Gastroesophageal sphincter (tissue), 3 donors: ENCODE measurements around the gene UBE4A.

Experiments used
- POLR2A ChIP-seq, 2 donors: fragments of 450-650 bp; IDR thresholded peaks; one replicate each; pipeline ENCODE4 v1.6.1; 2017; ENCODE audit warnings: antibody characterized with exemption in 2 of 2, mild to moderate bottlenecking in 2 of 2, moderate library complexity in 1 of 2
- TF ChIP-seq, protein P1 (sequence below), 4 experiments: fragments of 200-600 bp in 2 of 4; fragments of 450-650 bp in 2 of 4; sonication (generic) in 1 of 4; IDR thresholded peaks; one replicate each; pipeline ENCODE4 v1.5.1; 2017 to 2019; ENCODE audit warnings: antibody characterized with exemption in 4 of 4, mild to moderate bottlenecking in 2 of 4, moderate library complexity in 2 of 4

DNA sequence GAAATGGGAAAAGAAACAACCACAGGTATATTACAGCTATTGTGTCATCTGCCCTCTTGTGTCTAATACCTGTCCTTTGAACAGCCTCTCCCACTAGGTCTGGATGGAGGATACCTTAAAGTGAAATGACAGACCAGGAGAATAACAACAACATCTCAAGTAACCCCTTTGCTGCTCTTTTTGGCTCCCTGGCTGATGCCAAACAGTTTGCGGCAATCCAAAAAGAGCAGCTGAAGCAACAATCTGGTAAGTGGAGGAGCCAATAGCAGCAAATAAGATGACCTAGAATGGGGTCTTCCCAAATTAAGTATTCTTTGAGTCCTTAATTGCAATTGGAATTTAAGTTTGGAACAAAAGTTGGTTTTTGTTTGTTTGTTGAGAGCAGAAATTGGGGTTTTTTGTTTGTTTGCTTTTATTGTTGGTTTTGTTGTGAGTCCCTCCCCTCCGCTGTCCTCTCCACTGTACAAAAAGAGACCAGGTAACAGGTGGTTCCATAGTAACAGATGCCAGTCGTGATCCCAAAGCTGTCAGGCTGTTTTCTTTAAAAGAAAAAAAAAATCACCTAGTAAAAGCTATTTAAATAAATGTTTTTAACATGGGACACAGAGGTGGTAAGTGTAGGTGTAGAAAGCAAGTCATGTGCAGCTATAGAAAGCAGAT, 5.7 kb downstream of the UBE4A start:
- TF ChIP-seq POLR2A (IDR thresholded peaks at IDR 0.05): no peak
- TF ChIP-seq, protein P1, sequence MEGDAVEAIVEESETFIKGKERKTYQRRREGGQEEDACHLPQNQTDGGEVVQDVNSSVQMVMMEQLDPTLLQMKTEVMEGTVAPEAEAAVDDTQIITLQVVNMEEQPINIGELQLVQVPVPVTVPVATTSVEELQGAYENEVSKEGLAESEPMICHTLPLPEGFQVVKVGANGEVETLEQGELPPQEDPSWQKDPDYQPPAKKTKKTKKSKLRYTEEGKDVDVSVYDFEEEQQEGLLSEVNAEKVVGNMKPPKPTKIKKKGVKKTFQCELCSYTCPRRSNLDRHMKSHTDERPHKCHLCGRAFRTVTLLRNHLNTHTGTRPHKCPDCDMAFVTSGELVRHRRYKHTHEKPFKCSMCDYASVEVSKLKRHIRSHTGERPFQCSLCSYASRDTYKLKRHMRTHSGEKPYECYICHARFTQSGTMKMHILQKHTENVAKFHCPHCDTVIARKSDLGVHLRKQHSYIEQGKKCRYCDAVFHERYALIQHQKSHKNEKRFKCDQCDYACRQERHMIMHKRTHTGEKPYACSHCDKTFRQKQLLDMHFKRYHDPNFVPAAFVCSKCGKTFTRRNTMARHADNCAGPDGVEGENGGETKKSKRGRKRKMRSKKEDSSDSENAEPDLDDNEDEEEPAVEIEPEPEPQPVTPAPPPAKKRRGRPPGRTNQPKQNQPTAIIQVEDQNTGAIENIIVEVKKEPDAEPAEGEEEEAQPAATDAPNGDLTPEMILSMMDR (IDR thresholded peaks at IDR 0.05): no peak
